ENCODE results near the gene ATXN7L2. TPM values are rescaled to one million over a fixed set of nuclear protein-coding genes. Genes with fewer than 3 reads are reported as not detected.

The ATXN7L2 gene
- total RNA-seq, 1 experiment from 2014 or later, result 17.3 TPM

- Mint-ChIP-seq H3K36me3 (ENCODE audit: insufficient read depth in 1 of 3, low read depth in 3 of 3) (no peaks in the 10 kb centered on the region), H3K27ac (no peak overlapping the region)
- no peak overlapping the region for H3K23ac ChIP-seq (ENCODE audit: insufficient read length, low read depth, low read length)
These were observed 24.5 kb downstream of the ATXN7L2 start for GRCh38 chr1:109508001-109508872.

More at GRCh38 chr1:109508001-109508872, 24.5 kb downstream of the ATXN7L2 start:
- no peak overlapping the region for H3T11ph ChIP-seq (ENCODE audit: low read length)
- H3K9me3 ChIP-seq (ENCODE audit: control insufficient read depth, low read depth, low read length), result no peaks in the 10 kb centered on the region
- H3K4ac ChIP-seq (ENCODE audit: low read depth, low read length), result no peak overlapping the region
- TF ChIP-seq, protein P1, sequence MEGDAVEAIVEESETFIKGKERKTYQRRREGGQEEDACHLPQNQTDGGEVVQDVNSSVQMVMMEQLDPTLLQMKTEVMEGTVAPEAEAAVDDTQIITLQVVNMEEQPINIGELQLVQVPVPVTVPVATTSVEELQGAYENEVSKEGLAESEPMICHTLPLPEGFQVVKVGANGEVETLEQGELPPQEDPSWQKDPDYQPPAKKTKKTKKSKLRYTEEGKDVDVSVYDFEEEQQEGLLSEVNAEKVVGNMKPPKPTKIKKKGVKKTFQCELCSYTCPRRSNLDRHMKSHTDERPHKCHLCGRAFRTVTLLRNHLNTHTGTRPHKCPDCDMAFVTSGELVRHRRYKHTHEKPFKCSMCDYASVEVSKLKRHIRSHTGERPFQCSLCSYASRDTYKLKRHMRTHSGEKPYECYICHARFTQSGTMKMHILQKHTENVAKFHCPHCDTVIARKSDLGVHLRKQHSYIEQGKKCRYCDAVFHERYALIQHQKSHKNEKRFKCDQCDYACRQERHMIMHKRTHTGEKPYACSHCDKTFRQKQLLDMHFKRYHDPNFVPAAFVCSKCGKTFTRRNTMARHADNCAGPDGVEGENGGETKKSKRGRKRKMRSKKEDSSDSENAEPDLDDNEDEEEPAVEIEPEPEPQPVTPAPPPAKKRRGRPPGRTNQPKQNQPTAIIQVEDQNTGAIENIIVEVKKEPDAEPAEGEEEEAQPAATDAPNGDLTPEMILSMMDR (conservative IDR thresholded peaks at IDR 0.05), result no peak
- no peak overlapping the region for H3K4me2 ChIP-seq (ENCODE audit: insufficient read depth, insufficient read length, low read length)
- H2BK15ac ChIP-seq (ENCODE audit: low read depth, low read length), result no peak overlapping the region; the same call in 1 of the 2 replicates
- H2BK12ac ChIP-seq (ENCODE audit: insufficient read length, low read depth, low read length), result no peak overlapping the region
- H3K56ac ChIP-seq (ENCODE audit: insufficient read length, low read depth, low read length), result no peak overlapping the region
- H3K27ac ChIP-seq (ENCODE audit: insufficient read length, low read depth, low read length), result no peak overlapping the region
- no peaks in the 10 kb centered on the region for H3K79me1 ChIP-seq (ENCODE audit: insufficient read depth, low read depth, low read length, poor library complexity, severe bottlenecking)
- H3K4me1 ChIP-seq (ENCODE audit: insufficient read depth, low read length), result peaks cover 3% of the 10 kb centered on the region; the same call in 1 of the 2 replicates
- Mint-ChIP-seq H3K27me3 (ENCODE audit: low read depth) (peaks cover 56% of the 10 kb centered on the region), H3K4me3 (peak overlapping the region; percentile 85 to 86), H3K9me3 (no peaks in the 10 kb centered on the region), H3K4me1 (peaks cover 13 to 14% of the 10 kb centered on the region in 2 experiments)
- no peak overlapping the region for H2BK120ac ChIP-seq (ENCODE audit: low read depth, low read length, poor library complexity, severe bottlenecking)
- no peak overlapping the region for H3K9ac ChIP-seq (ENCODE audit: extremely low read depth, insufficient read length, low read length)
- no peak overlapping the region for H3K14ac ChIP-seq (ENCODE audit: insufficient read depth, low read length)
- H4K8ac ChIP-seq (replicated peaks; ENCODE audit: insufficient read length, low read depth, low read length), result no peak overlapping the region
- no peak overlapping the region for H2BK5ac ChIP-seq (ENCODE audit: insufficient read length, low read length)
- no peaks in the 10 kb centered on the region for H3K79me2 ChIP-seq (ENCODE audit: insufficient read depth, low read length)
- no peak overlapping the region for H2AK5ac ChIP-seq (ENCODE audit: insufficient read length, low read length)
- no peak overlapping the region for H4K5ac ChIP-seq (ENCODE audit: insufficient read length, low read depth, low read length)
- no peak overlapping the region for H3K18ac ChIP-seq (ENCODE audit: insufficient read length, low read depth, low read length)
- peaks cover 2% of the 10 kb centered on the region; the same call in 1 of the 2 replicates for H3K27me3 ChIP-seq (ENCODE audit: insufficient read depth, low read length)
- no peak for DNase-seq
- no peaks in the 10 kb centered on the region for H4K20me1 ChIP-seq (ENCODE audit: control insufficient read depth, insufficient read depth, insufficient read length)
- no peak overlapping the region for H2BK20ac ChIP-seq (ENCODE audit: low read depth, low read length, poor library complexity, severe bottlenecking)
- peaks cover 7% of the 10 kb centered on the region for H3K23me2 ChIP-seq (ENCODE audit: insufficient read length, low read depth, low read length, poor library complexity, severe bottlenecking)
- no peak overlapping the region for H4K91ac ChIP-seq (ENCODE audit: insufficient read length, low read depth, low read length)
- H2AFZ ChIP-seq (ENCODE audit: low read length), result no peak overlapping the region
- WGBS (ENCODE audit: extremely low coverage, insufficient read length, low lambda C conversion rate), result no CpG with 5 or more reads among the region's 25 CpGs

Measured in H9 (cell line).